ENCODE measurements around the gene UCK2.

The UCK2 gene

GRCh38 chr1:165884009-165884689, 56.7 kb downstream of the UCK2 start:
- no peak for DNase-seq

- no peak for DNase-seq
Observed at GRCh38 chr1:165884690-165885304, 57.4 kb downstream of the UCK2 start.

GRCh38 chr1:165885305-165885694, 57.9 kb downstream of the UCK2 start:
- DNase-seq: no peak

- no peak for DNase-seq
Observed at GRCh38 chr1:165886193-165886592, 58.8 kb downstream of the UCK2 start.

GRCh38 chr1:165886983-165887382, 59.6 kb downstream of the UCK2 start:
- DNase-seq: no peak

GRCh38 chr1:165887877-165888551, 60.6 kb downstream of the UCK2 start:
- DNase-seq: no peak

GRCh38 chr1:165888552-165888920, 61.1 kb downstream of the UCK2 start:
- DNase-seq: no peak

- DNase-seq: no peak
Observed at GRCh38 chr1:165890684-165891083, 63.3 kb downstream of the UCK2 start.

- DNase-seq: no peak
Observed at GRCh38 chr1:165891111-165891860, 63.9 kb downstream of the UCK2 start.

- no peak for DNase-seq
Observed at GRCh38 chr1:165892935-165893334, 65.5 kb downstream of the UCK2 start.

- no peak for DNase-seq
Observed at GRCh38 chr1:165893507-165893906, 66.1 kb downstream of the UCK2 start.

- no peak for DNase-seq
Observed at GRCh38 chr1:165894591-165894990, 67.2 kb downstream of the UCK2 start.

- DNase-seq: no peak
Observed at GRCh38 chr1:165895451-165895871, 68.0 kb downstream of the UCK2 start.

GRCh38 chr1:165896277-165896676, 68.9 kb downstream of the UCK2 start:
- DNase-seq: no peak

- no peak for DNase-seq
Observed at GRCh38 chr1:165897326-165898303, 70.2 kb downstream of the UCK2 start.

- DNase-seq: no peak
Observed at GRCh38 chr1:165898837-165899236, 71.4 kb downstream of the UCK2 start.

- no peak for DNase-seq
Observed at GRCh38 chr1:165899461-165899941, 72.1 kb downstream of the UCK2 start.

GRCh38 chr1:165900576-165901380, 73.4 kb downstream of the UCK2 start:
- no peak for DNase-seq

- no peak for DNase-seq
Observed at GRCh38 chr1:165902565-165902964, 75.2 kb downstream of the UCK2 start.

GRCh38 chr1:165903672-165904071, 76.3 kb downstream of the UCK2 start:
- DNase-seq: no peak

- DNase-seq: no peak
Observed at GRCh38 chr1:165904948-165905347, 77.5 kb downstream of the UCK2 start.

All from NCI-H187 (cell line).